ENCODE measurements around the gene INHBC. TPM values are rescaled to one million over a fixed set of nuclear protein-coding genes. Genes with fewer than 3 reads are reported as not detected.

INHBC gene
- total RNA-seq, 1 experiment from 2014 or later = 0.20 TPM

GRCh38 chr12:57456737-57457490 lies 22.3 kb downstream of the INHBC start:
- BruUV-seq (replicated peaks) = no TSS peak
- RAD21 ChIA-PET (ENCODE audit: low non-redundant PET in 1 of 2, low total read pairs in 2 of 2, uncharacterized antibody in 2 of 2, unreplicated experiment in 2 of 2) = no interaction called here
- no peaks in the 10 kb centered on the region for H3K79me2 ChIP-seq (ENCODE audit: insufficient read depth, low read length)
- no peak overlapping the region for H3K4me2 ChIP-seq (ENCODE audit: low read length)
- H3K36me3 ChIP-seq (ENCODE audit: control insufficient read depth in 1 of 2, insufficient read depth in 2 of 2, low read length in 2 of 2) = no peaks in the 10 kb centered on the region
- H3K9me2 ChIP-seq (ENCODE audit: insufficient read depth) = no peaks in the 10 kb centered on the region
- no peaks in the 10 kb centered on the region for H4K20me1 ChIP-seq (ENCODE audit: insufficient read depth)
- H3K4me3 ChIP-seq (replicated peaks in 1 of 2; ENCODE audit: low read depth in 1 of 2, low read length in 2 of 2) = no peak overlapping the region
- peaks cover 38 to 65% of the 10 kb centered on the region in 2 experiments for H3K4me1 ChIP-seq (ENCODE audit: control insufficient read depth in 1 of 2, insufficient read depth in 2 of 2, low read length in 2 of 2)
- DNase-seq (ENCODE audit: low read depth, low spot score) = no peak
- ATAC-seq = no peak
- H3K9ac ChIP-seq (ENCODE audit: low read length) = no peak overlapping the region
- CTCF ChIA-PET = interaction anchor here (2.1 to 2.5 kb wide), 2 partner anchors 193 to 214 kb away, joined by 12 to 13 read pairs; no protein-coding TSS in a partner anchor
- no peaks in the 10 kb centered on the region for H3K9me3 ChIP-seq (ENCODE audit: control insufficient read depth in 1 of 2, insufficient read depth in 1 of 2, low read depth in 1 of 2, low read length in 2 of 2)
- H3K27ac ChIP-seq (ENCODE audit: low read depth, low read length) = no peak overlapping the region
- POLR2A ChIA-PET = no interaction called here
- intact Hi-C loops (cut with micrococcal nuclease) = no loop called here
- TF ChIP-seq MAX (IDR thresholded peaks at IDR 0.05) (no peak), POLR2A (IDR thresholded peaks at IDR 0.05; ENCODE audit: borderline replicate concordance, extremely low read depth, insufficient read depth, insufficient read length) (no peak)
- TF ChIP-seq, protein P1, sequence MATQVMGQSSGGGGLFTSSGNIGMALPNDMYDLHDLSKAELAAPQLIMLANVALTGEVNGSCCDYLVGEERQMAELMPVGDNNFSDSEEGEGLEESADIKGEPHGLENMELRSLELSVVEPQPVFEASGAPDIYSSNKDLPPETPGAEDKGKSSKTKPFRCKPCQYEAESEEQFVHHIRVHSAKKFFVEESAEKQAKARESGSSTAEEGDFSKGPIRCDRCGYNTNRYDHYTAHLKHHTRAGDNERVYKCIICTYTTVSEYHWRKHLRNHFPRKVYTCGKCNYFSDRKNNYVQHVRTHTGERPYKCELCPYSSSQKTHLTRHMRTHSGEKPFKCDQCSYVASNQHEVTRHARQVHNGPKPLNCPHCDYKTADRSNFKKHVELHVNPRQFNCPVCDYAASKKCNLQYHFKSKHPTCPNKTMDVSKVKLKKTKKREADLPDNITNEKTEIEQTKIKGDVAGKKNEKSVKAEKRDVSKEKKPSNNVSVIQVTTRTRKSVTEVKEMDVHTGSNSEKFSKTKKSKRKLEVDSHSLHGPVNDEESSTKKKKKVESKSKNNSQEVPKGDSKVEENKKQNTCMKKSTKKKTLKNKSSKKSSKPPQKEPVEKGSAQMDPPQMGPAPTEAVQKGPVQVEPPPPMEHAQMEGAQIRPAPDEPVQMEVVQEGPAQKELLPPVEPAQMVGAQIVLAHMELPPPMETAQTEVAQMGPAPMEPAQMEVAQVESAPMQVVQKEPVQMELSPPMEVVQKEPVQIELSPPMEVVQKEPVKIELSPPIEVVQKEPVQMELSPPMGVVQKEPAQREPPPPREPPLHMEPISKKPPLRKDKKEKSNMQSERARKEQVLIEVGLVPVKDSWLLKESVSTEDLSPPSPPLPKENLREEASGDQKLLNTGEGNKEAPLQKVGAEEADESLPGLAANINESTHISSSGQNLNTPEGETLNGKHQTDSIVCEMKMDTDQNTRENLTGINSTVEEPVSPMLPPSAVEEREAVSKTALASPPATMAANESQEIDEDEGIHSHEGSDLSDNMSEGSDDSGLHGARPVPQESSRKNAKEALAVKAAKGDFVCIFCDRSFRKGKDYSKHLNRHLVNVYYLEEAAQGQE (IDR thresholded peaks at IDR 0.05; ENCODE audit: low read depth) = no peak
- TF ChIP-seq, protein P2, sequence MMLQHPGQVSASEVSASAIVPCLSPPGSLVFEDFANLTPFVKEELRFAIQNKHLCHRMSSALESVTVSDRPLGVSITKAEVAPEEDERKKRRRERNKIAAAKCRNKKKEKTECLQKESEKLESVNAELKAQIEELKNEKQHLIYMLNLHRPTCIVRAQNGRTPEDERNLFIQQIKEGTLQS (IDR thresholded peaks at IDR 0.05) = no peak
- H2AFZ ChIP-seq (ENCODE audit: low read depth, low read length, poor library complexity, severe bottlenecking) = no peak overlapping the region
- no peaks in the 10 kb centered on the region for H3K27me3 ChIP-seq (ENCODE audit: insufficient read depth, low read length)
